Left cardiac atrium (tissue), 4 donors: Measurements from ENCODE around the gene MLXIPL. TPM values are rescaled to one million over a fixed set of nuclear protein-coding genes. Genes with fewer than 3 reads are reported as not detected.
"Not testable (repeated sequence)": the region's sequence is repeated elsewhere in the genome, so short reads cannot be mapped to it uniquely, and the experiment has no call there.

Experiments
- ATAC-seq, 2 donors: fragments of 200-7000 bp; cut with Tn5 transposase; one replicate each; pipeline ENCODE4 v1.9.1; 2020; ENCODE audit warnings: mild to moderate bottlenecking in 2 of 2, moderate library complexity in 2 of 2
- DNase-seq: peaks from one replicate; pipeline ENCODE4 v3.0.0-alpha.2; 2020
- intact Hi-C, 2 donors: fragments of 100-400 bp; cut with DNase I; formaldehyde crosslinking; loops; one replicate each; pipeline versions ENCODE4 v1.14.1 to v1.15.1; 2022 to 2023
- total RNA-seq, 2 donors: library from RNA; stranded (reverse); fragmentation: NEBNext Ultra II Directional; extraction: Animal tissue kit (Norgen Biotek cat#: 25700); gene quantifications; one replicate each; pipeline ENCODE4 v1.2.1, GENCODE V29; 2021
- donor health status: DM: no; HTN: yes; CAD: no.
- donor health status: DM: no; HTN: yes; CAD: no; lungs with severe emphysema.
- donor health status: DM: yes; HTN: yes; CAD: no.
- donor health status: Dilated cardiomyopathy.

The MLXIPL gene
- total RNA-seq, 2 donors from 2014 or later = 14.0 to 29.1 TPM

GRCh38 chr7:73567140-73567539 lies 57.2 kb downstream of the MLXIPL start:
- no peak for ATAC-seq
- DNase-seq = no peak
- intact Hi-C loops = no loop called here

DNA sequence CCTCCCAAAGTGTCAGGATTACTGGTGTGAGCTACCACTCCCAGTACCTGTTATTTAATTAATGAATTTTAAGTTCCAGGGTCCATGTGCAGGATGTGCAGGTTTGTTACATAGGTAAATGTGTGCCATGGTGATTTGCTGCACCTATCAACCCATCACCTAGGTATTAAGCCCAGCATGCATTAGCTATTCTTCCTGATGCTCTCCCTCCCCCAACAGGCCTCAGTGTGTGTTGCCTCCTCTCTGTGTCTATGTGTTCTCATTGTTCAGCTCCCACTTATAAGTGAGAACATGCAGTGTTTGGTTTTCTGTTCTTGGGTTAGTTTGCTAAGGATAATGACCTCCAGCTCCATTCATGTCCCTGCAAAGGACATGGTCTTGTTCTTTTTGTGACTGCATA lies 57.9 kb downstream of the MLXIPL start:
- DNase-seq, ATAC-seq, intact Hi-C loops: not testable (repeated sequence)

DNA sequence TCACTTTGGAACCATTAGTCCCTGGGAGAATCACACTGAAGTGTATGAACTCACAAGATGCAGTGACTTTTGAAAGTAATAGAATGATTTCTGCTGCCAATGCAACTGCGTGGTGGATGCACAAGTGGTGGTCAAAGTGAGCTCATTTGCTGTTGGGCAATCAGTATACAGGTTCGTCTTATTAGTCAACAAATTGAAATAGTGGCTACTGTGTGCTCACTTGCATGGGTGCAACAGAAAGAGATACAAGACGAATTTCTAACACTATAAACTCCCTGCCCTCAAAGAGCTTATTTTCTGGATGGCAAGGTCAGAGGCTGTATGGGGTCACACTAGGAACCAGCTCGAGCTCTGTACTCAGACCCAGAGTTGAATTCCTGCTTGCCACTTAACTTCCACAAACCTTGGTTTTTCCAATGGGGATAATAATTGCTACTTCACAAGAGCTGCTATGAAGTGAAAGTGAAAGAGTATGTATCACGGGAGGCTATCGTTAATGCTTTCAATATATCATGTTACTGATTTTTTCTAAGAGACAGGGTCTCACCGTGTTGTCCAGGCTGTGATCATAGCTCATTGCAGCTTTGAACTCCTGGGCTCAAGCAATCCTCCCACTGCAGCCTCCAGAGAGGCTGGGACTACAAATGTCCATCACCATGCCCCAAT lies 58.5 kb downstream of the MLXIPL start:
- intact Hi-C loops = no loop called here
- no peak for ATAC-seq
- no peak for DNase-seq

DNA sequence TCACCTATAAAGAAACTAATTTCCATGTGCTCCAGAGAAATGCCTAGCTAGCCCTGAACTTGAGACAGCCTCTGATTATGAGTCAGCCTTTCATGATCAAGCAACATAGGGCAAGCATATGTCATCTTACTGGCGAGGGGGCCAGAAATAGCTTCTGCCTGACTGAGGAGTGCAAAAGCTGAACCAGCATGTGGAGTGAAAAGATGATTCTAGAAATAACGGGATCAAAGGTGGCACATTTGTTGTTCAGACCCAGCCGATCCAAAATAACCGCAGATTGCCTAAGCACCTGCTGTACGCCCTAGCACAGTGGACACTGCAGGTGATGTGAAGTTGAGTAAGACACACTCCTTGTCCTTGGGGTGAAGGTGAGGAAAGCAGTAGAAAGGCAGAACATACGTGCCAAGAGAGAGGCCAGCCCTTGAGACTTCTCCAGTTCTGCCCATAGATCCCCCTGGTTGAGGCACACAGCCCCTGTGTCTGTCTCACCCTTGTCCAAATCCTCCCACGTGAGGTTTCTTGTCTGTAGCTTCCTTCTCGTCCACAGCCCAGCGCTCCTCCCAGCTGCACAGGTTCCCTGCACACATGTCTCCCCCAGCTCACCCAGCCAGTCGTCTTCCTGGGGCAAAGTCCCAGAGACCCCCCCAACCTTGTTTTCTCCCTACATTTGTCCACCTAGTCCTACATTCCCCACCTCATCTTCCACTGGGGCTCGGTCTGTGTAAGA lies 64.0 kb downstream of the MLXIPL start:
- ATAC-seq = no peak
- intact Hi-C loops = no loop called here

DNA sequence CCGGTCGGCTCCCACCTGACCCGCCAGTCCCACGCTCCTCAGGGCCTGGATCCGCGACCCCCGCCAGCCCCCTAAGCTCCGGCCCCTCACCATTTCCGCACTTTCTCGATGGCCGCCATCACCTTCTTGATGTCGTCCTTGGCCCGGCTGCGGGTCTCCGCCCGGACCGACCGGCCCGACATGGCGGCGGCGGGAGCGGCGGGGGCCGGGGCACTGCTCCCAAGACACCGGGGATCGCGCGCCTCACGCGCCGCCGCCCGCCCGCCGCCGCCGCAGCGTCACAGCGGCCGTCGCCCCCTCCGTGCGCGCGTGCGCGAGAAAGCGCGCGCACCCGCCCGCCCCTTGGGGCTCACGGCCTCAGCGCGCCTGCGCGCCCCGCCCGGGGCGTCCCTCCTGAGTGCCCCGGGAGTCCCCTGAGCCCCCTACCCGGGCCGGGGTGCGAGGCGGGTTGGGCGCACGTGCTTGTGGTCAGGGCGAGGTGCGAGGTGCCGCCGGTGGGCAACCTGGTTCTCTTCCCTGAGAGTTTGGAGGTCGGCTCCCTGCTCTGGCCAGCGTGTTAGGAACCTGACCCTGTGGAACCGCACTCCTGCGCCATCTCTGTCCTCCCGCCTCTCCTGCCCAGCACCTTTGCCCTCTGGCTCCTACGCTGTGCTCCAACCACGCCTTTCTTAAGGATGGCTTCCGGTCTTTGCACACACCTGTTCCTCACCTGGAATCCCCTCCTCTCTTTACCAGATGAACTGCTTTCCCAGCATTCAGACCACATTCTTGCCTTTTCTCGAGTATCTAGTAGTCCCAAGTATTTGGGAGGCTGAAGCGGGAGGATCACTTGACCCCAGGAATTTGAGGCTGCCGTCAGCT lies 66.7 kb downstream of the MLXIPL start, which contains the start of gene BCL7B:
Gene BCL7B (minus strand): TSS at position 294 of the 861 bp plus-strand sequence. CDS start 112 bp downstream, at position 182.
- intact Hi-C loops = no loop called here
- ATAC-seq (peak; percentile 68 to 82), DNase-seq (peak; percentile 78)

More for the DNA sequence above, 64.0 kb downstream of the MLXIPL start:
- DNase-seq = no peak

- DNase-seq = peak; percentile 95
- intact Hi-C loops = no loop called here
- ATAC-seq = peak; percentile 97 to 98
Measured at GRCh38 chr7:73557108-73557396, 67.3 kb downstream of the MLXIPL start.

DNA sequence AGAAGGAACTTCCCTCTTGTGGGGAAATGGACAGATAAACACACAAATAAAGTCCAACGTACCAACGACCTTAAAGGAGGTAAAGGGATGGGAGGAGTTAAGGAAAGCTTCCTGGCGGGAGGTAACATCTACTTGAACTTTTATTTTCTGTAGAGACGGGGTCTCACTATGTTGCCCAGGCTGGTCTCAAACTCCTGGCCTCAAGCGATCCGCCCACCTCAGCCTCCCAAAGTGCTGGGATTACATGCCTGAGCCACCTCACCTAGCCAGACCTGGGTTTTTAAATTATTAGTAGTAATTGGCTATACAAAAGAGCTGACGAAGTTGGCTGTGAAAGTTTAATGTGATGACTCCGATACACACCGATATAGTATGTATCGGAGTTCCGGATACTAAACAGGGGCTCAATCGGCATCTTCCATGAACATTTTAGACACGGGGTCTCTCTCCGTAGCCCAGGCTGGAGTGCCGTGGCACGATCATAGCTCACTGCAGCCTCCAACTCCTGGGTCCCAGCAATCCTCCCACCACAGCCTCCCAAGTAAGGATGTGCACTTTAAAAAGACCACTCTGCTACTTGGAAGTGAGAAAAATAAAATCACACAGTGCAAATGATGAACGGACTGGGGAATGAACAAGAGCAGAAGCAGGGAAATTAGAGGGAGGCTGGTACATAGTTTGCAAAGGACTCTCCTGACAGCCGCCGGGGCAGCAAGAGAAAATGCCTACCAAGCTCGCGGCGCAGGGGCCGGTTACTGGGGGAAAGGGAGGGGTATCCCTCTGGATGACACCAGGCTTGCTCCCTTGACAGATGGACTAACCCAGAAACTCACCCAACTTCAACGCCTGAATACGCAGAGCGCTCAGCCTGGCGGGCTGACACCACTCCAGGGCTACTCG lies 67.9 kb downstream of the MLXIPL start:
- ATAC-seq (no peak), DNase-seq (no peak)
- intact Hi-C loops = no loop called here

DNA sequence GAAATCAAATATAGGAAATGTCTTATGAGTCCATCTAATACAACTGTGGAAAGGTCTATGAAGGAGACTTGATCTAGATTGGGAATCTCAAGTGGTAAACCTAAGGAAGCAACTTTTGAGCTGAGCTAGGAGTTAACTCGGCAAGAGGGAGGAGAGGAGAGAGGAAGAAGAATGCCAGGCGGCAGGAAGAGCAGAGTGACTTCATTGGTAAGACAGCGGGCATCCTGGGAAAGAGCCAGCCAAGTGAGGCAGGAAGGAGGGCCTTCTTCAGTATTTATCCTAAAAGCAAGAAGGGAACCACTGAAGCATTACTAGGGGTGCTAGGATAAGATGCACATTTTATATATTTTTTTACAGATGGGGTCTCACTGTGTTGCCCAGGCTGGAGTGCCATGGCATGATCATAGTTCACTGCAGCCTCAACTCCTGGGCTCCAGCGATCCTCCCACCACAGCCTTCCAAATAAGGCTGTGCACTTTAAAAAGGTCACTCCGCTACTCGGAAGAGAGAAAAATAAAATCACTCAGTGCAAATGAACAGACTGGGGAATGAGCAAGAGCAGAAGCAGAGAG lies 68.8 kb downstream of the MLXIPL start:
- intact Hi-C loops = no loop called here
- ATAC-seq (no peak), DNase-seq (no peak)

DNA sequence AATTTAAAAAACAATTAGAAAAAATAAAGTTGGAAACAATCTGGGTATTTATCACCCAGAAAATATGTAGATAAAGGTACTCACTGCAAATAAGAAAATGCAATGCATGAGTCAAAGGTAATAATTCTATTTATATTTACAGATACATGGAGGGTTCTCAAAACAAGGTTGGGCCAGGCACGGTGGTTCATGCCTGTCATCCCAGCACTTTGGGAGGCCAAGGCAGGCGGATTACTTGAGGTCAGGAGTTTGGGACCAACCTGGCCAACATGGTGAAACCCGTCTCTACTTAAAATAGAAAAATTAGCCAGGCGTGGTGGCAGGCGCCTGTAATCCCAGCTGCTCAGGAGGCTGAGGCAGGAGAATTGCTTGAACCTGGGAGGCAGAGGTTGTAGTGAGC lies 74.2 kb downstream of the MLXIPL start:
- intact Hi-C loops, ATAC-seq, DNase-seq: not testable (repeated sequence)

- ATAC-seq (no peak), DNase-seq (no peak)
- intact Hi-C loops = no loop called here
Measured at GRCh38 chr7:73549176-73549575, 75.1 kb downstream of the MLXIPL start.

- no peak for DNase-seq
- intact Hi-C loops = no loop called here
- ATAC-seq = no peak
Measured at GRCh38 chr7:73547841-73548240, 76.5 kb downstream of the MLXIPL start.

GRCh38 chr7:73544678-73545077 lies 79.6 kb downstream of the MLXIPL start:
- DNase-seq (no peak), ATAC-seq (no peak)
- intact Hi-C loops = no loop called here

Other genes starting within 250 kb of the MLXIPL start
- under 1 TPM; 0.21 to 0.41 TPM for gene FZD9, start 190.7 kb downstream of the MLXIPL start, total RNA-seq
- gene BAZ1B, start 102.2 kb downstream of the MLXIPL start, total RNA-seq = 10 to 100 TPM; 40.6 to 44.4 TPM
- gene BCL7B, start 66.8 kb downstream of the MLXIPL start, total RNA-seq = 10 to 100 TPM; 60.7 to 73.0 TPM
- gene TBL2, start 45.9 kb downstream of the MLXIPL start, total RNA-seq = 10 to 100 TPM; 14.3 to 24.8 TPM
- 1 to 10 TPM; 1.4 to 2.5 TPM for gene VPS37D, start 43.3 kb upstream of the MLXIPL start, total RNA-seq
- gene DNAJC30, start 58.9 kb upstream of the MLXIPL start, total RNA-seq = 10 to 100 TPM; 13.6 to 14.3 TPM
- 10 to 100 TPM; 70.3 to 72.5 TPM for gene BUD23, start 59.1 kb upstream of the MLXIPL start, total RNA-seq
- gene STX1A, start 95.1 kb upstream of the MLXIPL start, total RNA-seq = 1 to 10 TPM; 2.0 to 2.6 TPM
- gene ABHD11, start 114.3 kb upstream of the MLXIPL start, total RNA-seq = 10 to 100 TPM; 22.6 to 27.4 TPM
- not detected for gene CLDN3, start 145.7 kb upstream of the MLXIPL start, total RNA-seq
- gene CLDN4, start 206.5 kb upstream of the MLXIPL start, total RNA-seq = under 1 TPM in 1 of 2 donors, not detected in 1; 0.71 TPM
- gene METTL27, start 218.0 kb upstream of the MLXIPL start, total RNA-seq = under 1 TPM; 0.32 to 0.92 TPM
- not detected for gene TMEM270, start 236.6 kb upstream of the MLXIPL start, total RNA-seq